ENCODE results near the gene ACACA.

Gene ACACA

DNA sequence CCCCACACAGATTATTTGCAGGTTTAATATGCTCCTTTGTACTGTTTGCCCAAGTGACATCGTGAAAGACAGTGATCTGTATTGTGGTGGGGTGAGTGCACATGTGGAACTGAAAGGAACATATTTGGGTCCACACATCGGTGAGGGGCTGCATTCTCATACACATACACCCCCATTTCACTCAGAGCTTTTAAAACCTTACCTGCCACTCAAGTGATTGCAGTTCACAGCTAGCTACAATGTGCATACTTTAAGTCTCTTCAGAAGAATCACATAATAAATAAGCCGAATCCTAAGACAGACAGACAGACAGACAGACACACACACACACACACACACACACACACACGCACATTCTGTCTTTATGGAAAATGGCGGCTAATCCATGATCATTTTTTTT lies 355.3 kb downstream of the ACACA start:
- no peak overlapping the region for H3K27ac ChIP-seq (ENCODE audit: low read depth, low read length)
- H3K4me3 ChIP-seq (ENCODE audit: low read depth in 1 of 5, low read length in 5 of 5) = no peak overlapping the region

DNA sequence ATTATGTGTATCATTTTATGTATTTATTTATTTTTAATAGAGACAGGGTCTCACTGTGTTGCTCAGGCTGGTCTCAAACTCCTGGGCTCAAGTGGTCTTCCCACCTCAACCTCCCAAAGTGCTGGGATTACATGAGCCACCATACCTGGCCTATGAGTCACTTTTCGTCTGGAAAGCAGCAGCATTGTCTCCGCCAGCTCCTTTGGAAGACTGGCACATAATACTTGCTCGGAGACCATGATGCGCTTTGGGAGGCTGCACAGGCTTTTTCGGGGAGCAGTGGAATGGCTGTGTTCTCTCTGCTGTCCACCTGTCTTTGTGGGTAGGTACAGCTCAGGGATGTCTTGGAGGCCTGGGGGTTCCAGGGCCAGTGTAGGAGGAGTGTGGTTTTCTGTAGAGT lies 355.7 kb downstream of the ACACA start:
- H3K9ac ChIP-seq (ENCODE audit: low read length in 5 of 5) = no peak overlapping the region
- H3K27me3 ChIP-seq (ENCODE audit: control insufficient read depth in 5 of 5, insufficient read depth in 4 of 5, low read length in 5 of 5) = no peaks in the 10 kb centered on the region
- H3K27ac ChIP-seq (ENCODE audit: low read depth, low read length) = no peak overlapping the region
- peaks cover 0 to 2% (median 0%) of the 10 kb centered on the region in 5 donors for H3K4me1 ChIP-seq (ENCODE audit: control insufficient read depth in 5 of 5, insufficient read depth in 5 of 5, low read length in 5 of 5)
- no peaks in the 10 kb centered on the region for H3K9me3 ChIP-seq (ENCODE audit: control insufficient read depth in 5 of 5, low read length in 5 of 5)
- peaks cover 0 to 44% (median 20%) of the 10 kb centered on the region in 5 donors for H3K36me3 ChIP-seq (ENCODE audit: control insufficient read depth in 5 of 5, insufficient read depth in 5 of 5, low read length in 5 of 5)
- H3K4me3 ChIP-seq (ENCODE audit: low read depth in 1 of 5, low read length in 5 of 5) = no peak overlapping the region

More for the DNA sequence above, 355.3 kb downstream of the ACACA start:
- Histone ChIP-seq H3K4me1 (ENCODE audit: control insufficient read depth in 5 of 5, insufficient read depth in 5 of 5, low read length in 5 of 5) (peaks cover 0 to 2% (median 0%) of the 10 kb centered on the region in 5 donors), H3K36me3 (ENCODE audit: control insufficient read depth in 5 of 5, insufficient read depth in 5 of 5, low read length in 5 of 5) (peaks cover 0 to 47% (median 20%) of the 10 kb centered on the region in 5 donors), H3K9me3 (ENCODE audit: control insufficient read depth in 5 of 5, low read length in 5 of 5) (no peaks in the 10 kb centered on the region), H3K27me3 (ENCODE audit: control insufficient read depth in 5 of 5, insufficient read depth in 4 of 5, low read length in 5 of 5) (no peaks in the 10 kb centered on the region), H3K9ac (ENCODE audit: low read length in 5 of 5) (no peak overlapping the region)

DNA sequence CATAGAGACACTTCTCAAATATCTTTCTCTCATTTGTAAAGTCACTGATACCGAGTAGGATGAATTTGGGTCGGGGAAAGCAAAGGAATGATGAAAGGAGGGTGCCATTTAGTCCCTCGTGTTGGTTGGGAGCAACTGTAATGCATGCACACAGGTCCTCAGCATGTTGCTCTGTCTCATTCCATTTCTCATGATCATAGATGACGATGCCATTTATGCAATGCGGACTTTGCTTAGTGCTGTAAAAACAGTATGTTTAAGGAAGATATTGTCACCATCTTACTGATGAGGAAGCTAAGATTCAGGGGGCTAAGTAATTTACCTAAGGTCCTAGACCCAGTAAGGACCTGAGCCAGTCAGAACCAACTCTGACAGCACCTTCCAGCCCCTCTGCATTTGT lies 357.8 kb downstream of the ACACA start:
- H3K9ac ChIP-seq (ENCODE audit: low read length in 5 of 5) = no peak overlapping the region
- H3K4me3 ChIP-seq (ENCODE audit: low read depth in 1 of 5, low read length in 5 of 5) = no peak overlapping the region

DNA sequence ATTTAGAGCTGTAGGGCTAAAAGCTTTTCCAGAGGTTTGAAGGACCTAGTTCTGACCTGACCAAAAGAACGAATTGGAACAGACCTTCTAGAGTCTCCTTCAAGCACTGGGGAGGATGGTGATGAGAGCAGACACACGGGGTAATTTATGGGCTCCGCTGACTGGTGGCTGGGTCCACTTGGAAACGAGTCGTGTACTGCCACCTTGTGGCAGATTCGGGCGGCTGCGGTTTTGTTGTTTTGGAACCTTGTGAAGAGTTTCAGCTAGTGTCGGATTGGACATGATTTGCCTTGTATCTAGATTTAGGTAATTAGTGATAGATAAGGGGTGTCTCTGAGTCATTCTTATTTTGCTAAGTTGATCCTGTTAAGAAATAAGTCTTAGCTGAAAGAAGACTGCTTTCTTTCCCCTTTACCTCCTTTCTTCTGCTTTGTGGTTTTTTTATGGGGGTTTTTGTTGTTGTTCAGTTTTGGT lies 359.0 kb downstream of the ACACA start:
- Histone ChIP-seq H3K9me3 (ENCODE audit: control insufficient read depth in 5 of 5, low read length in 5 of 5) (no peaks in the 10 kb centered on the region), H3K9ac (ENCODE audit: low read length in 5 of 5) (no peak overlapping the region), H3K4me3 (ENCODE audit: low read depth in 1 of 5, low read length in 5 of 5) (no peak overlapping the region), H3K36me3 (ENCODE audit: control insufficient read depth in 5 of 5, insufficient read depth in 5 of 5, low read length in 5 of 5) (peaks cover 8 to 39% (median 24%) of the 10 kb centered on the region in 5 donors), H3K27me3 (ENCODE audit: control insufficient read depth in 5 of 5, insufficient read depth in 4 of 5, low read length in 5 of 5) (no peaks in the 10 kb centered on the region), H3K27ac (ENCODE audit: low read depth, low read length) (no peak overlapping the region), H3K4me1 (ENCODE audit: control insufficient read depth in 5 of 5, insufficient read depth in 5 of 5, low read length in 5 of 5) (peaks cover 0 to 2% (median 0%) of the 10 kb centered on the region in 5 donors)

More for the DNA sequence above, 357.8 kb downstream of the ACACA start:
- Histone ChIP-seq H3K36me3 (ENCODE audit: control insufficient read depth in 5 of 5, insufficient read depth in 5 of 5, low read length in 5 of 5) (peaks cover 8 to 37% (median 25%) of the 10 kb centered on the region in 5 donors), H3K4me1 (ENCODE audit: control insufficient read depth in 5 of 5, insufficient read depth in 5 of 5, low read length in 5 of 5) (peaks cover 0 to 2% (median 0%) of the 10 kb centered on the region in 5 donors), H3K27me3 (ENCODE audit: control insufficient read depth in 5 of 5, insufficient read depth in 4 of 5, low read length in 5 of 5) (no peaks in the 10 kb centered on the region), H3K9me3 (ENCODE audit: control insufficient read depth in 5 of 5, low read length in 5 of 5) (no peaks in the 10 kb centered on the region), H3K27ac (ENCODE audit: low read depth, low read length) (no peak overlapping the region)

DNA sequence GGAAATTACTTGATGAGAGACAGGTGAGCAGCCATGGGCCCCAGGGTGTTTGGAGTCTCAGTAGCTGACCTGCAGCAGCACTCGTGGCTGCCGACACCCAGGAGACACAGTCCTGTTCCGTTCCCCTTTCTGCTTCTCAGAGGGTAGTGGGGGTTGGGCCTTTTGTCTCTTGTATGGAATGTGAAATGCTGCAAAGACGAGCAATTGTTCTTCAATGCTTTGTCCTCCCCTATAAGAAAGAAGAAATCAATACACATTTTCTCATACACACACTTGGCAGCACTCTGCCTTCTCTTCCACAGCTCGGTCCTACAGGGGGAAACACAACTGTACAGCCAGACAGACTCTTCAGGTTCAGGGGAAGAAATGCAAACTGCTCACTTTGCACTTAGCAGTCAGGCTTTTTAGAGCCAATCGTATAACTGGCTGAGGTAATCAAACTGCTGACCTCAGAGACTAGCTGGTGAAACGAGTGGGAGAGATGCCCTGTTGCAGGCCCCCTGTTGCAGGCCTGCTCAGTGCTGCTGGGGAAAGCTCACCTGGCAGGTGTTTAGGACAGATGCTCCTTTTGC lies 361.2 kb downstream of the ACACA start:
- Histone ChIP-seq H3K27ac (ENCODE audit: low read depth, low read length) (no peak overlapping the region), H3K9ac (ENCODE audit: low read length in 5 of 5) (no peak overlapping the region), H3K4me1 (ENCODE audit: control insufficient read depth in 5 of 5, insufficient read depth in 5 of 5, low read length in 5 of 5) (peaks cover 0 to 2% (median 0%) of the 10 kb centered on the region in 5 donors)

DNA sequence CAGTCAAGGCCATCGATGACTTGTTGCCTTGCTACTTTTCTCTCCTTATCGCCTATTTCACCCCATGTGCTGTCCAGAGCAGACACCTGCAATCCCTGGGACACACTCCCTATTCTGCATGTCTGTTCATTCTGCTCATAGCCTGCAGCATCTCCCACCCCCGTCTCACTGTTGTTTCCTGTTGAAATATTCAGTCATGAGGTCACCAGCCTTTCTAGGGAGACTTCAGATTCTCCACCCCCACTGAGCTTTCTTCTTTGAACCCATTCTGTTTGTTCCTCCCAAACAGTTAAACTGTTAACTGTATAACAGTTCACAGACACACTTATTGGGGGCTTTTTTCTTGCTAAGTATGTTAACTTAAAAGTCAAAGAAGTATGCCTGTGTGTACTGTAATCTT lies 363.4 kb downstream of the ACACA start:
- Histone ChIP-seq H3K4me1 (ENCODE audit: control insufficient read depth in 5 of 5, insufficient read depth in 5 of 5, low read length in 5 of 5) (peaks cover 0 to 2% (median 0%) of the 10 kb centered on the region in 5 donors), H3K9me3 (ENCODE audit: control insufficient read depth in 5 of 5, low read length in 5 of 5) (no peaks in the 10 kb centered on the region), H3K27me3 (ENCODE audit: control insufficient read depth in 5 of 5, insufficient read depth in 4 of 5, low read length in 5 of 5) (no peaks in the 10 kb centered on the region), H3K4me3 (ENCODE audit: low read depth in 1 of 5, low read length in 5 of 5) (no peak overlapping the region), H3K27ac (ENCODE audit: low read depth, low read length) (no peak overlapping the region), H3K36me3 (ENCODE audit: control insufficient read depth in 5 of 5, insufficient read depth in 5 of 5, low read length in 5 of 5) (peaks cover 5 to 20% (median 17%) of the 10 kb centered on the region in 5 donors), H3K9ac (ENCODE audit: low read length in 5 of 5) (no peak overlapping the region)

More for the DNA sequence above, 361.2 kb downstream of the ACACA start:
- Histone ChIP-seq H3K36me3 (ENCODE audit: control insufficient read depth in 5 of 5, insufficient read depth in 5 of 5, low read length in 5 of 5) (peaks cover 8 to 23% (median 10%) of the 10 kb centered on the region in 5 donors), H3K27me3 (ENCODE audit: control insufficient read depth in 5 of 5, insufficient read depth in 4 of 5, low read length in 5 of 5) (no peaks in the 10 kb centered on the region), H3K9me3 (ENCODE audit: control insufficient read depth in 5 of 5, low read length in 5 of 5) (no peaks in the 10 kb centered on the region), H3K4me3 (ENCODE audit: low read depth in 1 of 5, low read length in 5 of 5) (no peak overlapping the region)

DNA sequence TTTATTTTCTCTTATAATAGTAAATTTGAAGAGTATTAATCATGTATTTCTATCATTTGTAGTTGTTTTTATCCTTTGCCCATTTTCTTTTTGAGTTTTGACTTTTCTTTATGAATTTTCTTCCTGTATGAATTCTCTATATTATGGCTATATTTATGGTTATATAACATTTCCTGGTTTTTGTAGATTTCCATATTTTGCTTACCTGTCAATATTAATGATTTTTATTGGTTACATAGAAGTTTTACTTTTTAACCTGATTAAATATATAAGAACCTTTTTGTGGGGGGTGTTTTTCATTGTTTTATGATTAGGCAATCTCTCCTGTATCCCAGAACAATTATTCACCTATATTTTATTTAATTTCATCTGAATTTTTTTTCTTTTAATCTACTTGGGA lies 364.7 kb downstream of the ACACA start:
- no peak overlapping the region for H3K27ac ChIP-seq (ENCODE audit: low read depth, low read length)
- no peaks in the 10 kb centered on the region for H3K27me3 ChIP-seq (ENCODE audit: control insufficient read depth in 5 of 5, insufficient read depth in 4 of 5, low read length in 5 of 5)
- H3K9ac ChIP-seq (ENCODE audit: low read length in 5 of 5) = no peak overlapping the region
- H3K36me3 ChIP-seq (ENCODE audit: control insufficient read depth in 5 of 5, insufficient read depth in 5 of 5, low read length in 5 of 5) = peaks cover 5 to 23% (median 21%) of the 10 kb centered on the region in 5 donors
- H3K4me3 ChIP-seq (ENCODE audit: low read depth in 1 of 5, low read length in 5 of 5) = no peak overlapping the region
- no peaks in the 10 kb centered on the region for H3K4me1 ChIP-seq (ENCODE audit: control insufficient read depth in 5 of 5, insufficient read depth in 5 of 5, low read length in 5 of 5)
- no peaks in the 10 kb centered on the region for H3K9me3 ChIP-seq (ENCODE audit: control insufficient read depth in 5 of 5, low read length in 5 of 5)

DNA sequence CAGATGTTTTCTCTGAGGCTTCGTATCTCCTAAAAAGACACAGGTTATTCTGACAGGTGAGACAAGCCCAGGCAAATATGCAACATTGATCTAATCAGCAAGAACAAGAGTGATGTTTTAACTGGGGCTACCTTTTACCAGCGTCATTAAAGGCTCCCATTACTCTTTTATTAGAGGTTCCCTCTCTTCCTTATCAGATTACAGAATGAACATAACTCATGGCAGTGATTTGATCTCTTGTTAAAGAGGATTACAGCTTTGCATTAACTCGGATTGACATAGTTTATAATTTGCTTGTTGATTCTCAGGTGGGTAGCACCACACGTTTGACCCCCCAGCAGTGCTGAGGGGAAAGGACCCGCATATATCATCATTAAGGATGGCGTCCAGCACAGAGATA lies 367.4 kb downstream of the ACACA start:
- no peak overlapping the region for H3K9ac ChIP-seq (ENCODE audit: low read length in 5 of 5)
- no peaks in the 10 kb centered on the region for H3K9me3 ChIP-seq (ENCODE audit: control insufficient read depth in 5 of 5, low read length in 5 of 5)
- H3K4me1 ChIP-seq (ENCODE audit: control insufficient read depth in 5 of 5, insufficient read depth in 5 of 5, low read length in 5 of 5) = no peaks in the 10 kb centered on the region
- peaks cover 0 to 15% (median 13%) of the 10 kb centered on the region in 5 donors for H3K36me3 ChIP-seq (ENCODE audit: control insufficient read depth in 5 of 5, insufficient read depth in 5 of 5, low read length in 5 of 5)
- no peak overlapping the region for H3K4me3 ChIP-seq (ENCODE audit: low read depth in 1 of 5, low read length in 5 of 5)
- H3K27ac ChIP-seq (ENCODE audit: low read depth, low read length) = no peak overlapping the region
- no peaks in the 10 kb centered on the region for H3K27me3 ChIP-seq (ENCODE audit: control insufficient read depth in 5 of 5, insufficient read depth in 4 of 5, low read length in 5 of 5)

DNA sequence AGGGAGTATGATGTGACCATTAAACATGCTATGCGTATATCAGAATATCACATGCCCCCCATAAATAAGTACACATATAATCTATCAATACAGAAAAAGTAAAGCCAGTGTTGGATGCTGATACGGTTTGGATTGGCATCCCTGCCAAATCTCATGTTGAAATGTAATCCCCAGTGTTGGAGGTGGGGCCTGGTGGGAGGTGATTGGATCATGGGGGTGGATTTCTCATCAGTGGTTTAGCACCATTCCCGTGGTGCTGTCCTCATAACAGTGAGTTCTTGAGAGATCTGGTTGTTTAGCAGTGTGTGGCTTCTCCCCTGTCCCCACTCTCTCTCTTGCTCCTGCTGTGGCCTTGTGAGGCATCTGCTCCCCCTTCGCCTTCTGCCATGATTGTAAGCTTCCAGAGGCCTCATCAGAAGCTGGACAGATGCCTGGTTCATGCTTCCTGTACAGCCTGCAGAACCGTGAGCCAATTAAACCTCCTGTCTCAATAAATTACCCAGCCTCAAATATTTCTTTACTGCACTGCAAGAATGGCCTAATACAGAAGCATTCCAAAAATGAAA lies 369.0 kb downstream of the ACACA start:
- Histone ChIP-seq H3K4me1 (ENCODE audit: control insufficient read depth in 5 of 5, insufficient read depth in 5 of 5, low read length in 5 of 5) (no peaks in the 10 kb centered on the region), H3K27ac (ENCODE audit: low read depth, low read length) (no peak overlapping the region), H3K4me3 (ENCODE audit: low read depth in 1 of 5, low read length in 5 of 5) (no peak overlapping the region), H3K27me3 (ENCODE audit: control insufficient read depth in 5 of 5, insufficient read depth in 4 of 5, low read length in 5 of 5) (no peaks in the 10 kb centered on the region), H3K9ac (ENCODE audit: low read length in 5 of 5) (no peak overlapping the region), H3K9me3 (ENCODE audit: control insufficient read depth in 5 of 5, low read length in 5 of 5) (no peaks in the 10 kb centered on the region), H3K36me3 (ENCODE audit: control insufficient read depth in 5 of 5, insufficient read depth in 5 of 5, low read length in 5 of 5) (peaks cover 0 to 19% (median 9%) of the 10 kb centered on the region in 5 donors)
